Tibial nerve (tissue), 4 donors: ENCODE measurements around the gene NABP2. TPM values are rescaled to one million over a fixed set of nuclear protein-coding genes. Genes with fewer than 3 reads are reported as not detected.

ENCODE experiments used
- DNase-seq, 2 donors: peaks; one replicate each; pipeline ENCODE4 v3.0.0-alpha.2; 2019; ENCODE audit warnings: low spot score in 2 of 2
- H3K27ac ChIP-seq, 4 donors: fragments of 200-600 bp; sonication (generic) in 3 of 4; one replicate each; pipeline ENCODE4 v1.5.1; 2017 to 2019; ENCODE audit warnings: mild to moderate bottlenecking in 1 of 4
- H3K27me3 ChIP-seq, 2 donors: fragments of 200-600 bp; sonication (generic) in 1 of 2; one replicate each; pipeline versions ENCODE4 v1.5.1 to v1.6.0; 2017 to 2019
- H3K36me3 ChIP-seq, 3 donors: fragments of 200-600 bp; sonication (generic); one replicate each; pipeline ENCODE4 v1.5.1; 2018 to 2019
- H3K4me1 ChIP-seq, 4 donors: fragments of 200-600 bp; sonication (generic) in 3 of 4; one replicate each; pipeline ENCODE4 v1.5.1; 2017 to 2019
- H3K4me3 ChIP-seq, 4 donors: fragments of 200-600 bp; sonication (generic) in 3 of 4; one replicate each; pipeline ENCODE4 v1.5.1; 2017 to 2019; ENCODE audit warnings: mild to moderate bottlenecking in 1 of 4, moderate library complexity in 1 of 4
- H3K9me3 ChIP-seq, 4 donors: fragments of 200-600 bp; sonication (generic) in 3 of 4; one replicate each; pipeline ENCODE4 v1.5.1; 2017 to 2019
- EP300 ChIP-seq, 2 donors: sonication (generic); formaldehyde crosslinking; IDR thresholded peaks; one replicate each; pipeline ENCODE4 v1.6.1; 2017; ENCODE audit warnings: antibody characterized with exemption in 2 of 2, mild to moderate bottlenecking in 1 of 2
- POLR2A ChIP-seq, 2 donors: fragments of 450-650 bp; IDR thresholded peaks; one replicate each; pipeline ENCODE4 v1.6.1; 2017; ENCODE audit warnings: antibody characterized with exemption in 2 of 2, mild to moderate bottlenecking in 2 of 2, moderate library complexity in 2 of 2
- WGBS, 2 donors: methylation state at CpG; one replicate each; pipeline ENCODE4 v1.1.5; 2018; 5-methylcytosine and 5-hydroxymethylcytosine counted together
- total RNA-seq, 4 donors: library from RNA; depleted of rRNA; stranded (reverse); fragments of >200 nt; gene quantifications; one replicate each; pipeline ENCODE4 v1.1.0, GENCODE V29; 2016
- TF ChIP-seq, protein P1 (sequence below), 5 experiments: fragments of 200-600 bp in 3 of 5; fragments of 450-650 bp in 2 of 5; sonication (generic) in 3 of 5; IDR thresholded peaks; one replicate each; pipeline ENCODE4 v1.5.1; 2016 to 2019; ENCODE audit warnings: antibody characterized with exemption in 5 of 5, mild to moderate bottlenecking in 3 of 5, moderate library complexity in 2 of 5

Gene NABP2
- total RNA-seq, 4 donors from 2014 or later, result 15.1 to 41.7 (median 24.6) TPM

DNA sequence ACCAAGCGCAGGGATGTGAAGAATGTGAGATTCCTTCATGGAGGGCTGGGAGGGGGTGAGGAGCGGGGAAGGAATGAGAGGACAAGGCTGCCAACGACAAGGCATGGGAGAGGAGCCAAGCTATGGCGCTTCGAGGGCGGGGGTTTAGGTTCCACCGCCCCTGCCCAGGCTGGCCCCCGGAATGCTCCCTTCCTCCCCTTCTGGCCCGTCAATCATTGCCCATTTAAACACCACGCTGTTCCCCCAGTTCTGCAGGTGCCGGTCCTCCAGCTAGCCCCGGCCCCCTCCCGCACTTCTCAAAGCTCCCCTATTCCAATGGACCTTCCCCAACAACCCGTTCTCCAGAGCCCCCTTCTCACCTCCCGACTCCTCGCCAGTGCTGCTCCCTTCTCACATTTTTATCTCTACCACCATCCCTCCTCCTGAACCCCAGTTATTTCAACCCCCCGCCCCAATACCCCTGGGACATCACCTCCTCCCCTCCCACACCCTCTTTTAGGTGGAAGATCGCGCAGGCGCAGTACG, 2.8 kb upstream of the NABP2 start:
- 0 to 1% methylated on average over 21 of the region's 21 CpGs for WGBS, 2 donors

DNA sequence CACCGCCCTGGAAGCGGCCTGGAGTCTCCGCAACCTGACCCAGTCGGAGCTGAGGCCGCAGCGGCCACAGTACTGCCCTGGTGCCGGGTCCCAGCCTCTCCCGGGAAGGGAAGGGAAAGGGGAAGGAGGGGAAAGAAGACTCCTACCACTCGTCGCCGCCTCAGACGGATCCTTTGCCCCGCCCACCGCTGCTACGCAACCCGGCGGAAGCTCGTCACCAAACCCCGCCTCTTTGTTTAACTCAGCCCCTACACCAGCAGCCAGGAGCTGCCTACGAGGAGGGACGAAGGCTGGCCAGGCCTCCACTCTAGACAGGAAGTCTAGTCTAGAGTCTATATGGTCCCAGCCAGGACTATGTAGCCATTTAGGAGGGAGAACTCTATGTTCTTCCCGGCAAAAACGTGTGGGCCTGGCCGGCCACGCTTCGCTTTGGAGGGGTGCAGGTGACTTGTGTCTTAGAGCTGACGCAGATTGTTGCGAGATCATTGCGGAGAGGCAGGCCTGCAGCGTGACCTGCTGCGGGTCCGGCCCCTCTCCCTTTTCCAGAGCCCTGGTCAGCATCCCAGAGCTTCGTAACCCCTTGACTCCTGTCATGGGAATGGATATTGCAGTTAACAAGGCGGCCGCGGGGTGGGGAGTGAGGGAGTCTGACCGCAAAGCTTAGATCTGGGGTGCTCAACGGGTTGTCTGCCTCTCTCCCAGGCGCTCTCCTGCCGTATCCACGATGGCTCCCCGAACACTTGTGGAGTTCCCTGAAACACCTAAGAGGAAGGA, 2.2 kb upstream of the NABP2 start, which contains the start of gene RNF41:
Gene RNF41 (minus strand): TSS at position 166 of the 774 bp plus-strand sequence. CDS start 7,875 bp downstream, outside the sequence.
- TF ChIP-seq POLR2A (IDR thresholded peaks at IDR 0.05) (peak; percentile 95 to 99), EP300 (IDR thresholded peaks at IDR 0.05) (peak; percentile 84 to 100)
- TF ChIP-seq, protein P1, sequence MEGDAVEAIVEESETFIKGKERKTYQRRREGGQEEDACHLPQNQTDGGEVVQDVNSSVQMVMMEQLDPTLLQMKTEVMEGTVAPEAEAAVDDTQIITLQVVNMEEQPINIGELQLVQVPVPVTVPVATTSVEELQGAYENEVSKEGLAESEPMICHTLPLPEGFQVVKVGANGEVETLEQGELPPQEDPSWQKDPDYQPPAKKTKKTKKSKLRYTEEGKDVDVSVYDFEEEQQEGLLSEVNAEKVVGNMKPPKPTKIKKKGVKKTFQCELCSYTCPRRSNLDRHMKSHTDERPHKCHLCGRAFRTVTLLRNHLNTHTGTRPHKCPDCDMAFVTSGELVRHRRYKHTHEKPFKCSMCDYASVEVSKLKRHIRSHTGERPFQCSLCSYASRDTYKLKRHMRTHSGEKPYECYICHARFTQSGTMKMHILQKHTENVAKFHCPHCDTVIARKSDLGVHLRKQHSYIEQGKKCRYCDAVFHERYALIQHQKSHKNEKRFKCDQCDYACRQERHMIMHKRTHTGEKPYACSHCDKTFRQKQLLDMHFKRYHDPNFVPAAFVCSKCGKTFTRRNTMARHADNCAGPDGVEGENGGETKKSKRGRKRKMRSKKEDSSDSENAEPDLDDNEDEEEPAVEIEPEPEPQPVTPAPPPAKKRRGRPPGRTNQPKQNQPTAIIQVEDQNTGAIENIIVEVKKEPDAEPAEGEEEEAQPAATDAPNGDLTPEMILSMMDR (IDR thresholded peaks at IDR 0.05), result peak in 2 of 5 experiments; percentile 19 to 48
- WGBS, 2 donors, result 0 to 1% methylated on average over 33 to 39 of the region's 42 CpGs
- Histone ChIP-seq H3K4me3 (peak within 1 kb of the TSS; percentile 69 to 95 (median 82)), H3K36me3 (peaks cover 0 to 19% (median 0%) of the 10 kb centered on the region in 3 donors), H3K9me3 (no peaks in the 10 kb centered on the region), H3K27me3 (no peaks in the 10 kb centered on the region), H3K27ac (peak within 1 kb of the TSS; percentile 90 to 99 (median 96)), H3K4me1 (peaks cover 0 to 56% (median 31%) of the 10 kb centered on the region in 4 donors)
- DNase-seq, result peak; percentile 96 to 98

More for the DNA sequence above, 2.8 kb upstream of the NABP2 start:
- H3K4me1 ChIP-seq, result peaks cover 0 to 56% (median 31%) of the 10 kb centered on the region in 4 donors
- H3K27ac ChIP-seq, result peak overlapping the region; percentile 90 to 99 (median 96)
- peak in 1 of 2 donors; percentile 37 for DNase-seq
- H3K36me3 ChIP-seq, result peaks cover 0 to 23% (median 0%) of the 10 kb centered on the region in 3 donors
- no peaks in the 10 kb centered on the region for H3K9me3 ChIP-seq
- H3K4me3 ChIP-seq, result peak overlapping the region; percentile 69 to 95 (median 82)
- TF ChIP-seq, protein P1 (IDR thresholded peaks at IDR 0.05), result no peak
- no peak for TF ChIP-seq POLR2A (IDR thresholded peaks at IDR 0.05)
- TF ChIP-seq EP300 (IDR thresholded peaks at IDR 0.05), result no peak
- H3K27me3 ChIP-seq, result no peaks in the 10 kb centered on the region

DNA sequence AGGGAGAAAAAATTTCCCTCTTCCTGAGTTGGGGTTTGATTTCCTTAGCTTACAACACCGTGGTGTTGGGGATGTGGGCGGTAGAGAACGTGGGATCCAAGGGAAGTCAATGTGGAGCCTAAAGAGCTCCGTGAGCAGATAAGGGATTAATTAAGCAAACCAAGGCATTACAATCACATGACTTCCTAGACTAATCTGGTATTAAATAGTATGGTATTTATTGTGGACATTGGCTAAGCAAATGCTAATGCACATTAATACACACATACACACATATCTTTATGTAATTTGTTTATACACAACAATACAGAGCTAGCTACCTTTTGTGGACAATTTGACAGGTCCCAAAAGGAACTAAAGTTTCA, 1.6 kb upstream of the NABP2 start:
- 9 to 14% methylated on average over 4 of the region's 4 CpGs for WGBS, 2 donors
- no peak for DNase-seq
- H3K4me1 ChIP-seq, result peaks cover 0 to 56% (median 31%) of the 10 kb centered on the region in 4 donors
- peak overlapping the region; percentile 90 to 99 (median 96) for H3K27ac ChIP-seq
- peaks cover 0 to 19% (median 0%) of the 10 kb centered on the region in 3 donors for H3K36me3 ChIP-seq
- TF ChIP-seq POLR2A (IDR thresholded peaks at IDR 0.05) (no peak), EP300 (IDR thresholded peaks at IDR 0.05) (no peak)
- TF ChIP-seq, protein P1 (IDR thresholded peaks at IDR 0.05), result no peak
- H3K27me3 ChIP-seq, result no peaks in the 10 kb centered on the region
- H3K9me3 ChIP-seq, result no peaks in the 10 kb centered on the region
- peak overlapping the region; percentile 69 to 95 (median 82) for H3K4me3 ChIP-seq

DNA sequence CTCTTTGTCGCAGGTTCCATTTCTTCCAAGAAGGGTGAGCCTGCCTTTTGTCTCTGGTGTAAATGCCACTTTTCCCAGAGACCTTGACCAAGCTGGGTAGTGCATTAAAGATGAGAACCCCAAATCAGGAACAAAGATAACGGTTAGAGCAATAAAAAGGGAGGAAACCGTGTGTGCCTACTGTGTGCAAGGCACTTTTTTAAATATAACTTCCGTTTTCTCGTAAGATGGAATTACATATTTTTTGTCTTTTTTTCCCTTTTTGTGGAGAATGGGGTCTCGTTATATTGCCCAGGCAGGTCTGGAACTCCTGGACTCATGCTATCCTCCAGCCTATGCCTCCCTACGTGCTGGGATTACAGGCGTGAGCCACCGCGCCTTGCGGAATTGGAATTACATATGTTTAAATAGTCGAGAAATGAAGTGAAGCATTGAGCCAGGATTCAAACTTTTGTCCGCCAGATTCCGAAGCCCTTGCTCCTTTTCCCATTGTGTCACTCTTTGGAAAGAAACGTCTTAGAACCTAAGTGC, 506 bp upstream of the NABP2 start:
- DNase-seq, result no peak
- H3K27me3 ChIP-seq, result no peaks in the 10 kb centered on the region
- H3K4me1 ChIP-seq, result peaks cover 0 to 51% (median 31%) of the 10 kb centered on the region in 4 donors
- H3K4me3 ChIP-seq, result peak overlapping the region in 3 of 4 donors; percentile 33 to 65 (median 62)
- H3K36me3 ChIP-seq, result peaks cover 0 to 28% (median 0%) of the 10 kb centered on the region in 3 donors
- no peaks in the 10 kb centered on the region for H3K9me3 ChIP-seq
- TF ChIP-seq, protein P1 (IDR thresholded peaks at IDR 0.05), result no peak
- TF ChIP-seq POLR2A (IDR thresholded peaks at IDR 0.05) (no peak), EP300 (IDR thresholded peaks at IDR 0.05) (no peak)
- 24 to 29% methylated on average over 15 of the region's 15 CpGs for WGBS, 2 donors
- peak overlapping the region; percentile 52 to 99 (median 93) for H3K27ac ChIP-seq
